ENCODE measurements around the gene ARL14EP.

Gene ARL14EP

DNA sequence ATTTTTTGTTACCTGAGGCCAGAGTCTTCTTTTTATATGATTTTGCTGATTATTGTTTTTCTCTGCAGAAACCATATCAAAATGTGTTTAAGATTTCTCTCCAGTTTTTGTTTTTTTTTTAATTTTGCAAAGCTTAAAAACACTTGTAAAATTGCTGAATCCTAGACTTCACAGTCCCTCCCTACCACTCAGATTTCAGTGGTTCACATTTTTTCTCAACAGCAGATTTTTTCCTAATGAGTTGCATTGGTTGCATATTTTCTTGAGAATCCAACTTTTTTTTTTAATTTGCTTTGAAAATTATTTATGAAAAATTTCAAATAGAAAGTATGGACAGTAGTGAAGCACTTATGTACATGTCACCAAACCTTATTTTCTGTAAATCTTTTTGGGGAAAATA is 5.8 kb downstream of the ARL14EP start:
- no peak for DNase-seq

DNA sequence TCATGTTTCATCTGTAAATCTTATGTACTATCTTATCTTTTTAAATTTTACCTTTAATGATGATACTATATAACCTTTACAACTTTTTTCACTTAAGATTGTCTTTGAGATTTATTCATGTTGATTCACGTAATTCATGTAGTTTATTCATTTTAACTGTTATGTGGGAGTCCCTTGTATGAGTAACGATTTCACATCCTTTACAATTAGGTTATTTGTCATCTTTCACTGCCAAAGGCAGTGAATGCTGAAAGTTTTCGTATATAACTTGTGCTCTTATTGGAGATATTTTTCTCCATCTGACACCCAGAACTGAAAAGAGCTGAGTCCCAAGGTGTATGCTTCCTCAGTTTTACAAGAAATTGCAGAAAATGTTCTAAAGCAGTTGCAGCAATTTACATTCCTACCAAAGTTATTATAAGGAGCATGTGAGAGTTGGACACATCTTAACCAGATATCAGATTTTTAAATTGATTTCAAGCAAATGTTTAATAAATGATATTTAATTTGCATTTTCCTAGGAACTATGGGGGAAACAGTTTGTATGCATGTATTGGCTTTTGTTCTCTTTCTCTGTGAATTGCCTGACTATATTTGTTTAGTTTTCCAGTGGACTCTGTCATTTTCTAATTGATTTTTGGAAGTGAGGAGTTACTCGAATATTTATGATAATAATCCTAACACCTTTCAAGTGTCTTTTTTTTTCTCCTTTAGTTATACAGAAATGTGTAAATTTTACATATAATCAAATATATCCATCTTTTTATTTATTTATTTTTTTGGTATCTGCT is 6.4 kb downstream of the ARL14EP start:
- no peak for DNase-seq

- no peak for DNase-seq
Observed at GRCh38 chr11:30333405-30333804, 10.5 kb downstream of the ARL14EP start.

- no peak for DNase-seq
Observed at GRCh38 chr11:30342736-30343166, 19.8 kb downstream of the ARL14EP start.

DNA sequence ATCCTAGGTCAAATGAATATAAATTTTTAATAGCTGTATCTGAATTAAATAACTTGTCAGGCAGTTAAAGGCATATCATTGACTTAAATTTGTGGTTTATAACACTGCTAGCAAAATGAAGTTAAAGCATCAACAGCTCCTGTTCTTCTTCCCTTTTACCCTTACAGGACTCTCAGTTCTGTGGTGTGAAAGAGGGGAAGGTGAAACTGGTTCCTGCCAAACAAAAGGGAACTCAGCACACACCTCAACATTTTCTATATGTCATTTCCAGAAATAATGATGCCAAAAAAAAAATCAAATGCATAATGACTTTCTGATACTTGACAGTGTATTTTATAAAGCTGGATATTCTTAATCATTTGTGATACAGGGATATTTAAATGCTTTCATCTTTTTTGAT is 21.2 kb downstream of the ARL14EP start:
- no peak for DNase-seq

DNA sequence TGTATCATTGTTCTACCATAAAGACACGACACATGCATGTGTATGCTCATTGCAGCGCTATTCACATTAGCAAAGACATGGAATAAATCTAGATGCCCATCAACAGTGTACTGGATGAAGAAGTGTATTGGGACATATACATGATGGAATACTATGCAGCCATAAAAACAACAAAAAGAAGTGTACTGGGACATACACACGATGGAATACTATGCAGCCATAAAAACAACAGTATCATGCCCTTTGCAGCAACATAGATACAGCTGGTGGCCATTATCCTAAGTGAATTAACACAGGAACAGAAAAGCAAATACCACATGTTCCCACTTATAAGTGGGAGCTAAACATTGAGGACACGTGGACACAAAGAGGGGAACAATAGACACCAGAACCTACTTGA is 22.7 kb downstream of the ARL14EP start:
- DNase-seq, result no peak

- DNase-seq, result no peak
Observed at GRCh38 chr11:30346068-30346688, 23.3 kb downstream of the ARL14EP start.

DNA sequence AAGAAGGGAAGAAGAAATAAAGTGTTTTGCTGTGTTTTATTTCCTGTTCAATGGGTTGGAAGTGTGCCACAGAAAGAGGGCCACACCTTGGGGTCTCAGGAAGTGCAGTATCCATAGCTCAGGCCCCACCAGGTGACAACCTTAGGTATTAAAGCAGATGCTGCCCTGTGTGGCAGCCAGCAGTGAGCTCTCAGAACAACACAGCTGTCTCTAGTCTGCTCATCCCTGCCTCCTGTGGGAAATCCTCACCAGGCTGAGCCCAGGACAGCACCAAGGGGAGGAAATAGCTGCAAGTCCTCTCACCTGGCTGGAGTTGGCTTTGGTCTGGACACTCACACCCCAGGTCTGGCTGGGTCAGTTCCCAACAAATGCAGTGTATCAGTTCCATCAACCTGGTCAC is 25.1 kb downstream of the ARL14EP start:
- no peak for DNase-seq

- no peak for DNase-seq
Observed at GRCh38 chr11:30349885-30350284, 27.0 kb downstream of the ARL14EP start.

- no peak for DNase-seq
Observed at GRCh38 chr11:30350384-30350783, 27.5 kb downstream of the ARL14EP start.

GRCh38 chr11:30351061-30351460 is 28.2 kb downstream of the ARL14EP start:
- no peak for DNase-seq

GRCh38 chr11:30356391-30356790 is 33.5 kb downstream of the ARL14EP start:
- no peak for DNase-seq

GRCh38 chr11:30357872-30358271 is 35.0 kb downstream of the ARL14EP start:
- no peak for DNase-seq

DNA sequence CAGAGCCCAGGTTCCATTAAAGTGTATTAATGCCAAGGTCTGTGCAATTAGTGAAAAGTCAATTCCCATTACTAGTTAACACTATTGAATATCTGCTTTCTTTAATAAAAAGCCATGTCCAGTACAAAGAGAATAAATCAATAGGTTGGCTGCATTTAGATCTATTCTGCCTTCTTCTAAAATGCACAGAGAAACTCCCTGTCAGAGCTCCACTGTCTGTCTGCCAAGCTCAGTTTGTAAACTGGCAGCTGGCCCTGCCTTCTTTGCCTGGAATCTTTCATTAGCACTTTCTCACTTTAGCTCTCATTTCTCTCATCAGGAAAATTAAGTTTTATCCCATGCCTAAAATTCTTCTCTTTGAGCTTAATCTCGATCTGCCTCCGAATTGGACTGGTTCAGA is 35.6 kb downstream of the ARL14EP start:
- DNase-seq, result no peak

GRCh38 chr11:30360741-30361140 is 37.8 kb downstream of the ARL14EP start:
- no peak for DNase-seq

GRCh38 chr11:30364139-30364836 is 41.4 kb downstream of the ARL14EP start:
- DNase-seq, result no peak

DNA sequence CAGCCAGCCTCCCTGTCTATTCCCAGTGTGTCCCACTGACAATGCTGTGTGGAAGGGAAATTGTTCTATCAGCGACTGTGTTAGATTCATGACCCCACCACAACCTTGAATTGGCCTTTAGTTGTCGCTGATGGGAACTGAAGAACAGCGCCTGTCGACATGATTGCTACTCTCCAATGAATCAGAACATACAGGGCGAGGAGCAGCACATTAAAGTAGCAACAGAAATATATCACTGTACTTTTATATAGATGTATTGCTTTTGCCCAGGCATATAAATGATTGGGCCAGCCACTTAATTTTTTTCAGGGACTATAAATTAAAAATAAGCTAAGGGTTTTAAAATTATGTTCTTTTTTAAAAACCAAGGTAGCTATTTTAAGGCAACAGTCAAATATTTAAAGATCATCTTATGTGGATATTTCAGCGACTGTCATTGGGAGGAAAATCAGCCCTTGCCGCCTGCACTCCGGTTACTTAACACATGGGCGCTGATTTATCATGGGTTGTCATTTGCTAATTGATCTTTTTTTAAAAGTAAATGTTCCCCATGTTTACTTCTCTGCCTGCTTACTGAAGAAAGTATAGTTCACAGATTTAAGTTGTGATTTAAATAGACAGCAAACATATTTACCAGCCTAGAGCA is 42.1 kb downstream of the ARL14EP start:
- DNase-seq, result no peak

DNA sequence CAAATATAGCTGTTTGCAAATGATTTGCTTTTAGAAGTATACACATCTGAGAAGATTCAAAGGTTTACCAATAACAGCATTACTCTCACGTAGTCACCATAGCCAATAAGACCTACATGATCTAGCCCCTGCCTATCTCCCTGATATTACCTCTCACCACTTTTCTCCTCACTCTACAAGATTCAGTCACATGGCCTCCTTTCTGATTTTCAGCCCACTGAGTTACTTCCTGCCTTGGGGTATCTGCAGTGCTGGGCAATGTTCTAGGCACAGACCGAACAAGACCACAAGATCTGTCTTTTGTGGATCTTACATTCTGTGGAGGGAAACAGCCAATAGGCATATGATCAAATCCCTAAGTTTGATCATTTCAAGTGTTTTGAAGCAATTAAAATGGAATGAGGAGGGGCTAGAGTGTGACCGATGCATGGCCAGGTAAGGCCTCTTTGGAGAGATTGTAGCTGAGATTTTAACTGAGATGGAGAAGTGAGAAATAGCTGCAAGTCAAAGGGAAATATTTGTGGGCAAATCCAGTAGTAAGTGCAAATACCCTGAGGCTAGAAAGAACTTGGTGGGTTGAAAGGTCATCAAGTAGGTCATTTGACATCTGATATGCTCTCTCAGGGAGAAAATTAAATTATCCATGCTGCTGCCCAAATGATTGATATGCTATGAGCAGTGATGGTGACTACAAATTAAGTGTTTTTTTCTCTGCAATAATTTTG is 43.1 kb downstream of the ARL14EP start:
- DNase-seq, result no peak

DNA sequence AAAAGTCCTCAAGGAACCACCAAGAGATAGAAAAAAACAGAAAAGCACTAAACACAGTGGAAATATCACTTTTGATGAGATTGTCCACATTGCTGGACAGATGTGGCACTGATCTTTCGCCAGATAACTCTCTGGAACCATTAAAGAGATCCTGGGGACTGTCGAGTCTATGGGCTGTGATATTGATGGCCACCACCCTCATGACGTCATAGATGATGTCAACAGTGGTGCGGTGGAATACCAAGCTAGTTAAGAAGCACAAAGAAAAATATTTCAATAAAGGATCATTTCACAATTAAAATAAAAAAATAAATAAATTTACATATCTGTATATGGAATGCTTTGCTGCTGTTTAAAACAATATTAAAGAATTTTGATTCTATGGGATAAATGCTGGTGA is 45.5 kb downstream of the ARL14EP start:
- DNase-seq, result no peak

GRCh38 chr11:30370164-30370563 is 47.3 kb downstream of the ARL14EP start:
- DNase-seq, result no peak

- no peak for DNase-seq
Observed at GRCh38 chr11:30377347-30377746, 54.4 kb downstream of the ARL14EP start.

DNA sequence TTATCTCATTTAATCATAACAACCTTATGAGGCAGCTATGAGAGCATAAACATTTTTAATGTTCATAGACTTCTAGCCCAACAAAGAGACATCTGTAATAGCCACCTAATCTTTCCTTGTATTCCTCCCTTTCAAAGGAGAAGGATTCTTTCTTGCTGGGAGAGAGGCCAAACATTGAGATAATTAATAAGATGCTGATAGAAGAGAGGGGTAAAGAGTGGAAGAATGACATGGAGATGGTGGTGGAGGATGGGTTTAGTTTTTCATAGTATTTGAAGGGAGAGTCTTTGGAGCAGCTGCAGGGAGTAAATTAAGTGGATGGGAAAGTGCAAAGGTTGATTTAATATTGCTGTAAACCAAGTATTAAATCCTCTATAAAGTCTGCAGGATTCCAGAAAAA is 57.9 kb downstream of the ARL14EP start:
- DNase-seq, result no peak

GRCh38 chr11:30381879-30382278 is 59.0 kb downstream of the ARL14EP start:
- DNase-seq, result no peak
